Activated T-cell treated with anti-CD3 and anti-CD28 coated beads, Interleukin-2, amount 50 U/mL, for 48 hours (primary cell): Measurements from ENCODE around the gene MAP2K5.

Experiments
- DNase-seq, 2 experiments: peaks; one replicate each; pipeline ENCODE4 v3.0.0-alpha.2; 2020

The MAP2K5 gene

DNA sequence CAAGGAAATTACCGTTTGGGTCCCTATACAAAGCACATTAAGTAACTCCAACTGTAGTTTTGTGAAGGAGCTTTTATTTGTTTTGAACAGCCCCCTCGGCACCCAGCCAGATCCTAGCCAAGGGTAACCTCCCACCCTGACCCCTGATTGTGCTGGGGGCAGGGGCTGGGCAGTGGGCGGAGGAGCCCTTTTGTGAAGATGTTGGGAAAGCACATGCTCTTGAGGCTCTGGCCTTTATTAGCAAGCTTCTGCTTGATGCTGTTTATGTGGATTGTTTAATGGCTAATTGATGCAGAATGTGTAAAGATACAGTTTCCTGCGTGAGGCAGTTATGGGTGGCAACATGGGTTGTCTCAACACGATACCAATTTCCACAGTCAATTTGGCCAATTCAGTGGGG is 136.5 kb downstream of the MAP2K5 start:
- DNase-seq: no peak

DNA sequence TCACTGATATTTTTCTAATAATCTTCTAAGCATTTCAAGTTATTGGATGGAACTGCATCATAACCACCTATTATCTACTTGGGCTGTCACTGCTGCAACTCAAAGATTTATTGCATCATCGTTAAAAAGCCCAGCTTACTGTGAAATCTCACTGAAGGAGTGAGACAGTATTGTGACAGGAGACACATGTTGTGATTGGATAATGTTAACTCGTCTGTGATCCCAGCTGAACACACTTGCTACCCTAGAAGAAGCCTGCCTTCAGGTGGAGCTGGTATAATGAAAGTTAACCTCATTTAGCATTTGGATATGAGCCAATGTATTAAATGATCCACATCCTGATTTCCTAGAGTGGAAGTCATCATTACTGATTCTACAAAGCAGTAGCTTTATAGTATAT is 138.1 kb downstream of the MAP2K5 start:
- DNase-seq: no peak

DNA sequence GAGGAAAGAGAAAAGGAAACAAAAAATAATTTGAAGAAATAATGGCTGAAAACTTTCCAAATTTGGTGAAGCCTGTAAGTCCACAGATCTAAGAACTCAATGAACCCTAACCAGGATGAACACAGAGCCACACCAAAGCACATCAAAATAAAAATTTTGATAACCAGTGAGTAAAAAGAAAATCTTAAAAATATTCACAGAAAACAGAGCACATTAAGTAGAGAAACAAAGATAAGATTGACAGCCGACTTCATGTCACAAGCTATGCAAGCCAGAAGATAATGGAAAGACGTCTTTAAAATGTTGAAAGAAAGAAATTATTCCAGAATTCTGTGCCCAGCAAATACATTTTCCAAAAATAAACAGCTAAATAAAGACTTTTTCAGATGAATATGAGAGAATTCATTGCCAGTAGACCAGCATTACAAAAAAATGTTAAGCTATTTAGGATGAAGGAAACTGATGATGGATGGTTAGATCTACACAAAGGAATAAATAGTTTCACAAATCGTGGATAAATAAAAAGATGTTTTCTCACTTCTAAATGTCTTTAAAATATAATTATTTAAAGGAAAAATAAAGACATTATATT is 142.6 kb downstream of the MAP2K5 start:
- DNase-seq: no peak

DNA sequence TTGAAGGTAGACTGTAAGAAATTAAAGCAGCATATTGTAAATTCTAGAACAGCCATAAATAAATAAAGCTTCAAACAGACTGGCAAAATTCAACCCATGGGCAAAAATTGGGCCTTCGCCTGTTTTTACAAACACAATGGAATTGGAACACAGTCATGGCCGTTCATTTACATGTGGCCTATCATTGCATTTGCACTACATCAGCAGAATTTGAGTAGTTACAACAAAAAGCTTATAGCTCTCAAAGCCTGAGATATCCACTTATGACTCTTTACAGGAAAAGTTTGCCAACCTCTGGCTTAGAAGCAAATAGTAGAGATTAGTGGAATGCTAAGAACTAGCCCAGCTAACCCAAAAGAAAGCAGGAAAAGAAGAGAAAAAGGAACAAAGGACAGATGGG is 143.2 kb downstream of the MAP2K5 start:
- no peak for DNase-seq

DNA sequence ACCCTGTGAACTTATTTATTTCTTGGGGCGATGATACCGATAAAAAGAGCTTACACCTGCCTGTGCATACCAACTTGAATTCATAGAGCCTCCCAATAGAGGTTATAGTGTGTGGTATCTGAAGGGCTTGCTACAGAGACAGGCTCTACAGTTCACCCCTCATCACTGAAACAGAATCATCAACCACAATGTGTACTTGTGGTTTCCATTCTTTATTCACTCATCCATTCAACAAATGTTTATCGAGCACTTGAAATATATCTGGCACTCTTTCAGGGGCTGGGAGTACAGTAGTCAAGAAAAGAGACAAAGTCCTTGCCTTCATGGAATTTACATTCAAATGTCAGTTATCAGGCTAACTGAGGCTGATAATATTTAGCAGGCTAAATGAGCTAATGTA is 148.4 kb downstream of the MAP2K5 start:
- no peak for DNase-seq

DNA sequence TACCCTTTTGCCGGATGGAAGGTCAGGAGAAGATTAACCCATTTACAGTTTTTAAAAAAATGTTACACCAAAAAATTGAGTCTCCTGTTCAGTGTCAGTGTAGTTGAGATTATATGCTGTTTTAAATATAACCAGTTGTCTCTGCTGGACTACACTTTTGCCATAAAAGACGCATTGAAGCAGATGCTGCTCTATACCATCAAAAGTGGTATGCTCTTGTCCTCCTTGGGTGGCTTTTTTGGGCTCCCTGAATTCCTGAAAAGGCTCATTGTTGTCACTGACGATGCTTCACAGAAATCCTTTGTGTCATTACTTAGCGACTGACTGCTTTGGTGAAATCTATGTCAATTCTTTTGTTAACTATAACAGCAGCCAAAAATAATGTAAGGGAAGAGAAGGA is 148.9 kb downstream of the MAP2K5 start:
- DNase-seq: no peak

DNA sequence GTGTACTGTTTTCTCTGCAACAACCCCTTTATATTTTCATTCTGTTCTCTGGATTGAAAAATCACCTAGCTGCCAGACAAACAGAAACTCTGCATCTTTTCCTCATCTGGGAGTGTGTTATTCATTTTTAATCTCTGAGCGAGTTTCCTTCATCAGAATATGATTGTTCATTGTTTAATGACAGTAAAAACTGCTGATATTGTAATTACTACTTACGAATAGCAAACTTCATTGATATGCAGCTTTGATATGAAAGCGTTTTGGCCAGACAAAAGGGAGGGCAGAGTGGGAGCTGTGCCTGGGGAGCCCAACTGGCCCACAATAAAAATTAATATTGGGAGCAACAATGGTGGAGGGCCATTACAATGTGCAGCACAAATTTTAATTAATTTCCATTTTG is 150.1 kb downstream of the MAP2K5 start:
- DNase-seq: no peak

DNA sequence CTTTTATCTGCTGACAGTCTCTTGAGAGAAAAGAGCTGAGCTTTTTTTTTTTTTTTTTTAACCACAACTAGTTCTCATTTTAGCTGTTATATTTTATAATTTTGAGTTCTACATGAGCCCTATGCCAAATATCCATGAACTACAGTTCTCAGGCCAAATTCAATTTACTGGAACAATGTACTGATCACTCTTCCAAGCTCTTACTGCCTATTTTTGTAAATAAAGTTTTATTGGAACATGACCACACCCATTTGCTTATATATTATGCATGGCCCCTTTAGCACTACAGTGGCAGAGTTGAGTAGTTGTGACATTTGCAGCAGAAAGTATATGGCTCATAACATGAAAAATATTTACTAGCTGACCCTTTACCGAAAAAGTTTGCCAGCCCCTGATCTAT is 153.6 kb downstream of the MAP2K5 start:
- DNase-seq: no peak

DNA sequence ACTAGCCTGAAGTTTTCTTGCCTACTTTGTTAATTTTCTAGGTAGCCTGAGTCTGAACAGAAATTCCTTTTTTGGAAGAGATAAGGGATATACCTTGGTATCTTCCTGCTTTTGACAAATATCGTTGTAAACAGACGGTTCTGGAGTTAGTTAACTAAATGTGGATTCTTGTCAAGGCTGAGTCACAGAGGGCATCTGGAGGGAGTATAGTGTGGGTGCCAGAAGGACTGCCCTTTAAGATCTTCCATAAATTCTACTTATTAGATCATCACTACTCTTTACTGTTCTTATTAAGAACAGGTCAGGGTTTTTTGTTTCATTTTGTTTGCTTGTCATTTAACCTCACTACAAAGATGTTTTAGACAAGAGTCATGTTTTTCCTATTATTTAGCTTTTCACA is 157.5 kb downstream of the MAP2K5 start:
- no peak for DNase-seq

DNA sequence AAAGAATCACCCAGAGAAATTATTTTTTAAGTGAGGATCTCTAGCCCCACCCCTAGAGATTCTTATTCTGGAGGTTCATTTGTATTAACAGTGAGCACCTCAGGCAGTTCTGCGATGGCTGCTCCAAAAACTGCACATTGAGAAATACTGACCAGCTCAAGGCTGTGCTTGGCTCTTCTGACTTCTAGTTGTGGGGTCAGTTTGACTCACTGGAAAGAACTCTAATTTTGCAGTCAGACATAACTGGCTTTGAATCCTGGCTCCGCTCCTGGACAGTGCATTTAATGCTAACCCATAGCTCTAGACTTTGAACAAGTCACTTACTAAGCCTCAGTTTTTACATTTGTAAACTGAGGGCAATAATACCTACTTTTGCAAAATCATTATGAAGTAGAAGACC is 159.2 kb downstream of the MAP2K5 start:
- DNase-seq: no peak

DNA sequence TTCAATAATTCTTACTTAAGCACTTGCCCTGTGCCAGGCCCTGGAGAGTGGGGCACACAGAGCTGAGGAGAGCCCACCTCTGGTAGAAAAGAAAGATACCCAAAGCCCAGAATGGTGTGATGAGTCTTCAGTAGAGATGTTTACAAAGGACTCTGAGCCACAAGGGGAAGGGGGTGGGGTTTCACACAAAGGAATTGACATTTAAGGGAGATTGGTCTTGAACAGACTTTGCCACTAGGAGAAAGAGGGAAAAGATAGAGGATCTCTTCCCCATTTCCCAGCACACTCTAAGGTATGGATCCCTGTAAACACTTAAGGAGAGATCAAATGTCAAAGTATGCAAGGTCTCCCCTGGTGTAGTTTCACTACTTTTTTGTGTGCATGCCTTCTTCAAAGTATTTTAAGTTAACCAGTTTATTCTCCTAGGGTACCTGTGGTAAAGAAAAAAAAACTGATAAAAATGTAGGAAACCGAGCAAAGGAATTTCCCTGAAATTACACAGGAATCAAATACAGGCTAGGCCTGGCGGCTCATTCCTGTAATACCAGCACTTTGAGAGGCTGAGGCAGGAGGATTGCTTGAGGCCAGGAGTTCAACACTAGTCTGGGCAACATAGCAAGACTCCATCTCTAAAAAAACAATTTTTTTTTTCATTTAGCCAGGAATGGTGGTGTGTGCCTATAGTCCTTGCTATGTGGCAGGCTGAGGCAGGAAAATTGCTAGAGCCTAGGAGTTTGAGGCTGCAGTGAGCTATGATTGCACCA is 165.2 kb downstream of the MAP2K5 start:
- DNase-seq: no peak

DNA sequence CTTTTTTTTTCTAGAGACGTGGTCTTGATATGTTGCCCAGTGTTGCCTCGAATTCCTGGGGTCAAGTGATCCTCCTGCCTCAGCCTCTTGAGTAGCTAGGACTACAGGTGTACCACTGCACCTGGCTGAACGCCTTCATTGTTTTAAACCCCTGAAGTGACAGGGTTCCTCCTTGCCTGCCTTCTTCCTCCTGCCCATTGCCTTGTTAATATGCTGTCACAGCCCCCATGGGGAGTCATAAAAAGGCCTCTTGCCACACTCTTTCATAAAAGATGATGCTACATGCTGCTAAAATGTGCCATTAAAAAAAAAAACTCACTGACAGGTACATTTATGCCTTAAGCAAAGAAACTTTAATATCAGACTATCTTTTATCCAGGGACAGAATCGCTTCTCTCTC is 166.0 kb downstream of the MAP2K5 start:
- DNase-seq: no peak

DNA sequence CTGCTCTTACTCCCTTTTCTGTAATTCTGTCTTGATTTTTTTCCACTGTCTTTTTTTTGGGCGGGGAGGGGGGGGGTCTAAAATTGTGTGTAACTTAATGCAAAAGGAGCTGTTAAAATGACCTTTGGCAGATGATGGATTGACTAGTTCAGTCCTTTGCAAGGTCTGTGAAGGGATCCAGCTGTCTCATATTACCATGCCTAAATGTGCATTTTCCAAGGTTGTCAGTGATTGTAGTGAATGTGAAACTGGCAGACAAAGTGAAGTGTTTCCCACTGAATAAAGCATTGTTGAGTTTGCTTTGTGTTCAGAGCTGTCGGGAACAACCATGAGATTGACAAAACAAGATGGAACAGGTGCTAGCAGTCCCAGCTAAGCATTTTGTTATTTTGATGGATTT is 172.7 kb downstream of the MAP2K5 start:
- no peak for DNase-seq

DNA sequence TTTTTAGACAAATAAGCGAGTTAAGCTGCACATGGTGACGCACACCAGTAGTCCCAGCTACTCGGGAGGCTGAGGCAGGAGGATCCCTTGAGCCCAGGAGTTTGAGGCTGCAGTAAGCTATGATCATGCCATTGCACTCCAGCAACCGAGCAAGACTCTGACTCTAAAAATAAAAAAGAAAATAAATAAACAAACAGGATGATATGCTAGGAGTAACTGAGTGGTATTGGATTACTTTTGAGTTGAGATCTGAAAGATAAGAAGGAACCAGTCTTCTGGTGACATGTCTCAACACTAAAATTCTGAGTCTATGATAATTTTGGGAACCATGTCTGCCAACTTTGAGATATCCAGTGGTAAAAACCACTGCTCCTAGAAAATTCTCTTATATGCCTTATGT is 173.7 kb downstream of the MAP2K5 start:
- no peak for DNase-seq

DNA sequence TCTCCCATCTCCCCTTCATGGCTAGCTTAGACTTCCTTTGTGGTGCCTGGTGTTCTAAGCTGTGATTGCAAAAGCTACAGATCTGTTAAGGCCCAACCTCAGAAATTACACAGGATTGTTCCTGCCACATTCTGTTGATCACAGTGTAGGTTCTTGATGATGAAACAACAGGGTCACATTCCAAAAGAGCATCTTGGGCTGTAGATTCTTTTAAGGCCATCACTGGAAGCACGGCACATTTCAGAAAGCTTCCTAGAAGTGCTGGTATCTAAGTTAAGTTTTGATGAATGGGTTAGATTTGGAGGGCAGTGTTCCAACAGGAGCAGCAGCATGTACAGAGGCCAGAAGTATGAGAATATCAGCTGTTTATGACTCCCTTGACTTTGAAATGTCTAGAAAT is 175.3 kb downstream of the MAP2K5 start:
- DNase-seq: no peak

DNA sequence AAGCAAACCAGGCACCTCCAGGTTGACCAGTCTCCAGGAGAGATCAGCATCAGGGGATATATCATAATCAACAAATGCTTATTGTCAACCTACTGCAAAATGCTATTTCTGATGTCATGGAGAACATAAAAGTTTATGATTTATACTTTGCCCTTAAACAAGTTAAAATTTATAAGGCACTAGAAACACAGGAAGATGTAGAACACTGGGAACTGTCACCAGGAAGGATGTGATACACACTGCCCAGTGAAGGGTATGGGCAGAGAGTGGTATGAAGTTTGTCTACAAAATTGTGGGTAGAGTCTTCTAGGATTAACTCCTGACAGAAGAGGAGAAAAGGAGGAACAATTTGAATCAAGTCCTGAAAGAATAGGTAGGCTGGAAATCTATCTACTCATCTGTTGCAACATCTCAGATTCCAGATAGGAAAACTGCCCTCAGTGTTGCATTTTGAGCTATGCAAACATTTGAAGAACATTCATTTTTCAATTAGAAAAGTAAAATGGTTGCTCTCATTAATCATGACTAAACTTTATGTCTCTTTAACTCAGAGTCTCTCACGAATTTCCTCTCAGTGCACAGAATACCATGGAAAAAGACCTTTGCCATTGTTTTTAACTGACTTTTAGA is 176.9 kb downstream of the MAP2K5 start:
- no peak for DNase-seq

DNA sequence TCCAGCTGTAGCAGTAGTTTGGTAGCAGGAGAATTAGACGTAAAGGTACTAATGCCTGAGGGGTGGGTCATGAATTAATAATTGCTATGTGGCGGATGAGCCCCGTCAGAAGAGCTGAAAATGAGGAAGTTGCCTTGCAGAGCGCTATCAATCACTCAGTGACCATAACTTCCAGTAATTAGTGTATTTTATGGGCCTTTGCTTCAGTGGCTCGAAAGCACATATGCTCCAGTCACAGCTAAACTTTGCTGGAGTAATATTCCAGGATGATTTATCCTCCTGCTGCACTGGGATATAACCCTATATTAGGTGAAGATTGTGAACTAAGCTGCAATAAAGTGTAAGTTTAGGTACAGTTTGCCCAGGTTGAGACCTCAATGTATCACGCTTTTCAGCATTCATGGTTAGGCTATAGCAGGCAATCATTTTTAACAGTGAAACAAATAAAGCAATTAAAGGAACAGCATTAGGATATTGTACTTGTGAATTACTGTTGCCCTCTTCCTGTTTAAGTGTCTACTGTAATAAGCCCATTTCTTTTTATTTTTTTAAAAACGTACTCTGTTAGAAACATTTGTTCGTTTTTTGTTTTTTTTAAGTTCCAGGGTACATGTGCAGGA is 178.2 kb downstream of the MAP2K5 start:
- no peak for DNase-seq

DNA sequence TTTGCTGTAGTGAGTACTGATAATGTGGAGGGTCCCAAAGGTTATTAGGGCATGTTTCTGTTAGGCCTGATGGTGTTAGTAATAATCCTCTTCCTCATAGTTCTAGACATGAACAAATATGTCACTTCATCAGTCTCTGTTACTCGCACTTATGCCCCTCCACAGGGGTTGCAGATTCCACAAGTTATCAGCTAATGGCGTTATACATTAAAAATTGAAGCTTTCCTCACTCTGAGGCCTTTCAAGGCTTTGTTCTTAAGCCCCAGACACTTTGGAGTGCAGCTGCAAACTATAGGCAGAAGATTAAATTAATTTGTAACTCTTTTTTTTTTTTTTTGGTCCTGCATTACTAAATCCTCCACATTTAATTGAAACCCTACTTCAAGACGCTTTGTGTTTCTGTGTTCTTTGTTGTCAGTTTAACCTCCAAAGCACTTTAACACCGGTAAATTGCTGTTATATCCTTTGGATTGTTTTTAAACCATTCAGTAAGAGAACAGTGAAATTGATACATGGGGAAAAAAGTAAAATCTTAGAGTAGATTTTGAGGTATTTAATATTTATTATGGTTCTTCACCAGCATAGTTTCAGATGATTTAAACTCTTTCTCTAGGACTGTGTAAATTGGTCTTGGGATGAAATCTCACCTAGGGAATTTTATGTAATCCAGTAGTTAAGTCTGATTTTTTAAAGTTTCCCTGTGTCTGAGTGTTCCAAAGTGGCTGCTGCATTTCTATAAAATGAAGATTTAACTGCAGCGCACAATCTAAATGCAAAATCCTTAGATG is 179.7 kb downstream of the MAP2K5 start:
- DNase-seq: no peak

DNA sequence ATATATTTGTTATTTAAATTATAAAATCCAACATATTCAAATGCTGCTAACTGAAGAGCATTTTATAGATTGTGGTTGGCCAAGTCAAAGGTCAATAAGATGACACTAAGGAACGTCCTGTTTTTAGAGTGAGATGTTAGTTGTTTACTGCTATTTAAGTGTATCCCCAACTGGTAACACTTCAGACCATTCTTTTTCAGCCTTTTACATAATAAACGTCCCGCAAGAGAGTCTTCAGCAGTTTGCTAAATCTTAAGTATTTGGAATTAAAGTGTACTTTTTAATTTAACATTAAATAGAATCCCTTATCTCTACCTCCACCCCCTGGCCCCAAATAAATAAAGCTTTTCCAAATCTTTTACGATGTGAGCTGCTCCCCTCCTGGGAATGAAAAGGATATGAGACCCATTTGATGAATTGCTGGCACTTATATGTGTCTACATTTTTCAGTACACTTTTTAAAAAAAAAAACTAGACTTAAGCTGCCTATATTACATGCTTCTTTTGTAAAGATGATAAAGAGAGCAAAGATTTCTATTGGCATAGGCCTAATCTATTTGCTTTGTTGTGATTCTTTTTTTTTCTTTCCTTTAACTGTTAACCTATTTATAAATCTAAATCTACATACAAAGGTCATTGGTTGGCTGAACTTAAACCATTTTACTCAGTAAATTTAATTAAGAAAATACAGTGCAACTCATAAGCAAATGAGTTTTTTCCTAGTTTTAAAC is 181.0 kb downstream of the MAP2K5 start:
- DNase-seq: no peak

DNA sequence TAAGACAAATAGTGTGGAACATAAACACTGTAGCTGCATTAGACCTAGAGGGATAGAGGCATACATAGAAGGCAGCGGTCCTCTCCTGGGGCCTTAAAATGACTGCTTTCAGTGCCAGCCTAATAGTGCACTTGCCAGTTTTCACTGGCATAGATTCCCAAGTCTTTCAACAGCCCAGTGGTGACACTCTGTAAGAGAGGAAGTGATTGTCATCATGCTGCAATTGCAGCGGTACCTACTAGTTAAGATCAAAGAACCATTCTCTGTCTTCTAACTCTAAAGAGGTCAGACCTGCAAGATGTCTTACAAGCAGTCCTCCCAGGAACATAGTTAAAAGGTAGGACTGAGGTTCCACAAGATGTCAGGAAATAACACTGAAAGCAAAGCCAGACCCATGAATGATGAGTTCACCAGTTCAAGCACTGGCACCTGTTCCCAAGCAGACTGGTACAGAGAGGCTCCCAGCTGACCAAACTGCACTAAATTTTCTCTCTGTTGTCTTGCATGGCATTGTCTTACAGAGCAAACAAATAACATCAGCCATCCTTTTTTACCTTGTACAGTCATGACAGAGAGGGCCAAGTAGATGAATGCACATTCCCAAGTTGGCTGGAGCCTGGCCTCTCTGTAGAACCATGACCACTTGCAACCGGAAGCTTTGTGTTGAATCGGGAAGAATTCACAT is 182.3 kb downstream of the MAP2K5 start:
- no peak for DNase-seq

DNA sequence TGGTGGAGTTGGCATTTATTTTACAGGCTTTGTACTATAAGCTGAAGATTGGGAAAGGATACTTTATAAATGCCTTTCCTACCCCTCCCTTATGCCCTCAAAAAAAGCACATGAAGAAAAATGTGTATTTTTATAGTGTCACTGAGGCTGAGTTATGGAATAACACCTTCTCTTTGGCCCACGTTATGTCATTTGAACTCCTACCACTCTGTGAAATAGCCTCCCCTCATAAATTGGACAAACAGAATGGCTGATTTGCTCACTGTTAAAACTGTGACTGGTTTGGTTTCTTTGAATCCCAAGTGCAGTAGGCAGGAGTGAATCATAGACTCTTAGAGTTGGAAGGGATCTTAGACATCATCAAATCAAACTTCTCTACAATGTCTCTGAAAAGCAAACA is 187.6 kb downstream of the MAP2K5 start:
- DNase-seq: no peak
